A673 (cell line): ENCODE measurements around the gene GPER1. TPM values are rescaled to one million over a fixed set of nuclear protein-coding genes. Genes with fewer than 3 reads are reported as not detected.
A peak's percentile ranks its signal among the peaks of the same experiment; 100 is the strongest.

Experiments
- BruUV-seq: library from RNA; stranded (reverse); fragments of 400-500 nt; replicated peaks from 2 replicates; lab custom pipeline; 2021; lab: Mats Ljungman, UMichigan
- CTCF ChIA-PET: fragments of 300-600 bp; sonication (Branson Sonifier 250); formaldehyde crosslinking; loops from one replicate; lab custom pipeline; 2022; ENCODE audit warnings: antibody characterized with exemption; lab: Charles Lee
- POLR2A ChIA-PET: fragments of 300-600 bp; sonication (Branson Sonifier 250); formaldehyde crosslinking; loops from one replicate; lab custom pipeline; 2022; ENCODE audit warnings: antibody characterized with exemption; ENCODE audit not compliant: low non-redundant PET; lab: Charles Lee
- DNase-seq: peaks from one replicate; pipeline ENCODE4 v3.0.0-alpha.2; 2015; ENCODE audit warnings: low spot score
- H3K27ac ChIP-seq: fragments of 200-600 bp; sonication (generic); 2 replicates; pipeline ENCODE4 v1.5.1; 2016; ENCODE audit warnings: mixed run types, low read depth, mild to moderate bottlenecking, mixed read lengths, antibody characterized with exemption, low read length; ENCODE audit not compliant: poor library complexity, severe bottlenecking
- H3K27me3 ChIP-seq: fragments of 200-600 bp; sonication (generic); replicated peaks from 2 replicates; pipeline ENCODE4 v1.6.1; 2017; ENCODE audit warnings: mixed run types, low read depth, mild to moderate bottlenecking, mixed read lengths, antibody characterized with exemption, low read length; ENCODE audit not compliant: insufficient read depth, poor library complexity
- H3K36me3 ChIP-seq: fragments of 200-600 bp; sonication (generic); 2 replicates; pipeline ENCODE4 v1.6.1; 2016; ENCODE audit warnings: mixed run types, mild to moderate bottlenecking, mixed read lengths, antibody characterized with exemption, low read length; ENCODE audit not compliant: insufficient read depth, poor library complexity, severe bottlenecking
- H3K4me1 ChIP-seq: fragments of 200-600 bp; sonication (generic); 2 replicates; pipeline ENCODE4 v1.6.1; 2017; ENCODE audit warnings: mixed run types, mild to moderate bottlenecking, mixed read lengths, antibody characterized with exemption, low read length; ENCODE audit not compliant: insufficient read depth, poor library complexity, severe bottlenecking
- H3K4me3 ChIP-seq: fragments of 200-600 bp; sonication (generic); 2 replicates; pipeline ENCODE4 v1.5.1; 2016; ENCODE audit warnings: low read depth, mixed run types, mild to moderate bottlenecking, mixed read lengths, low read length; ENCODE audit not compliant: poor library complexity, severe bottlenecking
- H3K9me3 ChIP-seq: fragments of 200-600 bp; sonication (generic); 2 replicates; pipeline ENCODE4 v1.6.1; 2016; ENCODE audit warnings: mixed run types, low read depth, mild to moderate bottlenecking, mixed read lengths, antibody characterized with exemption, low read length; ENCODE audit not compliant: poor library complexity, severe bottlenecking
- CTCF ChIP-seq: fragments of 300-800, 200-600 bp; sonication (generic); conservative IDR thresholded peaks from 2 replicates; pipeline ENCODE4 v1.5.1; 2017; ENCODE audit warnings: low read depth, mild to moderate bottlenecking, antibody characterized with exemption, low read length, moderate library complexity, mixed read lengths
- EZH2 ChIP-seq: fragments of 200-600 bp; sonication (generic); IDR thresholded peaks from 2 replicates; pipeline ENCODE4 v1.6.1; 2017; ENCODE audit warnings: borderline replicate concordance, low read depth, mild to moderate bottlenecking, mixed read lengths, antibody characterized with exemption, low read length; ENCODE audit not compliant: poor library complexity, severe bottlenecking
- intact Hi-C: fragments of 100-400 bp; cut with micrococcal nuclease; formaldehyde crosslinking; loops from one replicate; pipeline ENCODE4 v1.10.0; 2022; ENCODE audit not compliant: unreplicated experiment
- total RNA-seq: library from RNA; stranded (reverse); gene quantifications from 2 replicates; pipeline ENCODE4 v1.2.3, GENCODE V29; 2021

Gene GPER1
- total RNA-seq, 1 experiment from 2014 or later = 0.37 TPM

- no peaks in the 10 kb centered on the region for H3K36me3 ChIP-seq
- ChIA-PET POLR2A (interaction anchor here (0.6 kb wide), 1 partner anchor 929 kb away, joined by 3 read pairs; no protein-coding TSS in a partner anchor), CTCF (no interaction called here)
- TF ChIP-seq CTCF = no peak
- TF ChIP-seq EZH2 = no peak
- H3K9me3 ChIP-seq = no peaks in the 10 kb centered on the region
- peak; percentile 42 for DNase-seq
- H3K27ac ChIP-seq = peak overlapping the region; percentile 68
- no peaks in the 10 kb centered on the region for H3K4me1 ChIP-seq
- intact Hi-C loops = no loop called here
- no TSS peak for BruUV-seq
- no peaks in the 10 kb centered on the region for H3K27me3 ChIP-seq
- H3K4me3 ChIP-seq = peak overlapping the region; percentile 71
Observed at GRCh38 chr7:1137517-1138167, 49.7 kb downstream of the GPER1 start.

GRCh38 chr7:1140476-1141104 is 52.7 kb downstream of the GPER1 start:
- CTCF ChIA-PET = no interaction called here
- no peaks in the 10 kb centered on the region for H3K9me3 ChIP-seq
- no TSS peak for BruUV-seq
- no peaks in the 10 kb centered on the region for H3K36me3 ChIP-seq
- no peaks in the 10 kb centered on the region for H3K4me1 ChIP-seq
- DNase-seq = no peak
- intact Hi-C loops = no loop called here
- H3K27ac ChIP-seq = no peak overlapping the region
- H3K4me3 ChIP-seq = no peak overlapping the region
- no peaks in the 10 kb centered on the region for H3K27me3 ChIP-seq
- no peak for TF ChIP-seq CTCF
- no peak for TF ChIP-seq EZH2
- POLR2A ChIA-PET = no interaction called here

GRCh38 chr7:1141651-1142050 is 53.7 kb downstream of the GPER1 start:
- Histone ChIP-seq H3K4me3 (no peak overlapping the region), H3K4me1 (no peaks in the 10 kb centered on the region), H3K27ac (no peak overlapping the region), H3K27me3 (no peaks in the 10 kb centered on the region), H3K36me3 (no peaks in the 10 kb centered on the region), H3K9me3 (no peaks in the 10 kb centered on the region)
- CTCF ChIA-PET = no interaction called here
- DNase-seq = no peak
- TF ChIP-seq EZH2 (no peak), CTCF (no peak)
- POLR2A ChIA-PET = no interaction called here
- BruUV-seq = no TSS peak
- intact Hi-C loops = no loop called here
